ENCODE results near the gene SIK2.

DNA sequence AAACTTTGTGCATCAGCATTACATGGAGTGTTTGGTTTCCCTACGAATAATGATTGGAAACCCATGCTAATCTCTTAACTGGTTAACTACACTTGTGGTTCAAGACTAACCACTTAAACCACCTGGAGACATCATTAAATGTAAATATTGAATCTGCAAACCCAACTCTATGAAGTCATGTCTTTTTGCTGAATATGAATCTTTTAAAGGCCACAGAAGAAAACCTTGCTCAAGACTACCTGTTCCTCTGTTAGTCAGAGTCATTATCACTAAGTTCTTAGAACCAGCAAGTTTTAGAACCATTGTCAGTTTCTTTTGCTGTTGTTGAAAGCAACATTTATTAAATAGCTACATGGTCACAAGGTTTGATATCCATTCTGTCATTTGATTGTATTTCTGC is 70.7 kb downstream of the SIK2 start:
- TF ChIP-seq, protein P1, sequence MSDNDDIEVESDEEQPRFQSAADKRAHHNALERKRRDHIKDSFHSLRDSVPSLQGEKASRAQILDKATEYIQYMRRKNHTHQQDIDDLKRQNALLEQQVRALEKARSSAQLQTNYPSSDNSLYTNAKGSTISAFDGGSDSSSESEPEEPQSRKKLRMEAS (IDR thresholded peaks at IDR 0.05) = no peak
- TF ChIP-seq RAD21 (IDR thresholded peaks at IDR 0.05; ENCODE audit: low read depth) (no peak), EGR1 (IDR thresholded peaks at IDR 0.05) (no peak), TAF1 (IDR thresholded peaks at IDR 0.05; ENCODE audit: low read depth) (no peak), TCF12 (IDR thresholded peaks at IDR 0.05; ENCODE audit: low read depth) (no peak), EP300 (IDR thresholded peaks at IDR 0.05; ENCODE audit: borderline replicate concordance) (no peak), FOXM1 (IDR thresholded peaks at IDR 0.05; ENCODE audit: borderline replicate concordance, low read depth) (no peak), YY1 (IDR thresholded peaks at IDR 0.05; ENCODE audit: low read depth) (no peak), NFIC (IDR thresholded peaks at IDR 0.05) (no peak), CREB1 (IDR thresholded peaks at IDR 0.05; ENCODE audit: low read depth) (no peak), CEBPB (IDR thresholded peaks at IDR 0.05) (no peak)
- TF ChIP-seq, protein P2, sequence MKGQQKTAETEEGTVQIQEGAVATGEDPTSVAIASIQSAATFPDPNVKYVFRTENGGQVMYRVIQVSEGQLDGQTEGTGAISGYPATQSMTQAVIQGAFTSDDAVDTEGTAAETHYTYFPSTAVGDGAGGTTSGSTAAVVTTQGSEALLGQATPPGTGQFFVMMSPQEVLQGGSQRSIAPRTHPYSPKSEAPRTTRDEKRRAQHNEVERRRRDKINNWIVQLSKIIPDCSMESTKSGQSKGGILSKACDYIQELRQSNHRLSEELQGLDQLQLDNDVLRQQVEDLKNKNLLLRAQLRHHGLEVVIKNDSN (IDR thresholded peaks at IDR 0.05) = no peak
- TF ChIP-seq, protein P3, sequence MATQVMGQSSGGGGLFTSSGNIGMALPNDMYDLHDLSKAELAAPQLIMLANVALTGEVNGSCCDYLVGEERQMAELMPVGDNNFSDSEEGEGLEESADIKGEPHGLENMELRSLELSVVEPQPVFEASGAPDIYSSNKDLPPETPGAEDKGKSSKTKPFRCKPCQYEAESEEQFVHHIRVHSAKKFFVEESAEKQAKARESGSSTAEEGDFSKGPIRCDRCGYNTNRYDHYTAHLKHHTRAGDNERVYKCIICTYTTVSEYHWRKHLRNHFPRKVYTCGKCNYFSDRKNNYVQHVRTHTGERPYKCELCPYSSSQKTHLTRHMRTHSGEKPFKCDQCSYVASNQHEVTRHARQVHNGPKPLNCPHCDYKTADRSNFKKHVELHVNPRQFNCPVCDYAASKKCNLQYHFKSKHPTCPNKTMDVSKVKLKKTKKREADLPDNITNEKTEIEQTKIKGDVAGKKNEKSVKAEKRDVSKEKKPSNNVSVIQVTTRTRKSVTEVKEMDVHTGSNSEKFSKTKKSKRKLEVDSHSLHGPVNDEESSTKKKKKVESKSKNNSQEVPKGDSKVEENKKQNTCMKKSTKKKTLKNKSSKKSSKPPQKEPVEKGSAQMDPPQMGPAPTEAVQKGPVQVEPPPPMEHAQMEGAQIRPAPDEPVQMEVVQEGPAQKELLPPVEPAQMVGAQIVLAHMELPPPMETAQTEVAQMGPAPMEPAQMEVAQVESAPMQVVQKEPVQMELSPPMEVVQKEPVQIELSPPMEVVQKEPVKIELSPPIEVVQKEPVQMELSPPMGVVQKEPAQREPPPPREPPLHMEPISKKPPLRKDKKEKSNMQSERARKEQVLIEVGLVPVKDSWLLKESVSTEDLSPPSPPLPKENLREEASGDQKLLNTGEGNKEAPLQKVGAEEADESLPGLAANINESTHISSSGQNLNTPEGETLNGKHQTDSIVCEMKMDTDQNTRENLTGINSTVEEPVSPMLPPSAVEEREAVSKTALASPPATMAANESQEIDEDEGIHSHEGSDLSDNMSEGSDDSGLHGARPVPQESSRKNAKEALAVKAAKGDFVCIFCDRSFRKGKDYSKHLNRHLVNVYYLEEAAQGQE (IDR thresholded peaks at IDR 0.05; ENCODE audit: low read depth) = no peak

All from Ishikawa (cell line).